Vagina (tissue), 2 donors: ENCODE measurements around the gene CPLX4.

Experiments used
- CTCF ChIP-seq, 3 experiments: fragments of 450-650 bp in 2 of 3; fragments of 200-600 bp in 1 of 3; sonication (generic) in 1 of 3; IDR thresholded peaks; one replicate each; pipeline ENCODE4 v1.5.1; 2017 to 2019; ENCODE audit warnings: antibody characterized with exemption in 3 of 3, mild to moderate bottlenecking in 2 of 3, moderate library complexity in 2 of 3
- POLR2A ChIP-seq, 2 donors: fragments of 450-650 bp; IDR thresholded peaks; one replicate each; pipeline ENCODE4 v1.6.1; 2017; ENCODE audit warnings: antibody characterized with exemption in 2 of 2, mild to moderate bottlenecking in 2 of 2, moderate library complexity in 2 of 2
- POLR2AphosphoS5 ChIP-seq, 2 donors: sonication (generic); formaldehyde crosslinking; IDR thresholded peaks; one replicate each; pipeline ENCODE4 v1.9.0; 2017; ENCODE audit warnings: antibody characterized with exemption in 2 of 2, mild to moderate bottlenecking in 2 of 2, low read depth in 1 of 2; ENCODE audit not compliant: insufficient read depth in 1 of 2

GRCh38 chr18:59352250-59352855 lies 33.9 kb upstream of the CPLX4 start:
- TF ChIP-seq POLR2AphosphoS5 (IDR thresholded peaks at IDR 0.05; ENCODE audit: insufficient read depth in 1 of 2, low read depth in 1 of 2) (no peak), CTCF (IDR thresholded peaks at IDR 0.05) (no peak), POLR2A (IDR thresholded peaks at IDR 0.05) (no peak)
